ENCODE data around the gene GABRR1. TPM values are rescaled to one million over a fixed set of nuclear protein-coding genes. Genes with fewer than 3 reads are reported as not detected.

GABRR1 gene
- total RNA-seq, 2 donors from 2014 or later: 5.4 TPM; not detected in 1

- Histone ChIP-seq H3K27me3 (replicated peaks; ENCODE audit: insufficient read depth) (no peaks in the 10 kb centered on the region), H3K36me3 (no peaks in the 10 kb centered on the region), H3K4me1 (ENCODE audit: control insufficient read depth in 1 of 2, low read depth in 2 of 2) (peaks cover 12 to 31% of the 10 kb centered on the region in 2 donors), H3K4me3 (peak overlapping the region; percentile 28), H3K9me3 (no peaks in the 10 kb centered on the region), H3K27ac (peak overlapping the region; percentile 52 to 53)
- no peak for TF ChIP-seq CTCF (IDR thresholded peaks at IDR 0.05)
- ATAC-seq (ENCODE audit: insufficient number of reproducible peaks, low FRiP score, low read depth) (peak; percentile 68), DNase-seq (ENCODE audit: low spot score) (no peak)
Measured at GRCh38 chr6:89221971-89222711, 5.0 kb upstream of the GABRR1 start.

GRCh38 chr6:89221129-89221528 lies 4.0 kb upstream of the GABRR1 start:
- no peak for TF ChIP-seq CTCF (IDR thresholded peaks at IDR 0.05)
- H3K4me3 ChIP-seq: no peak overlapping the region
- peaks cover 12 to 41% of the 10 kb centered on the region in 2 donors for H3K4me1 ChIP-seq (ENCODE audit: control insufficient read depth in 1 of 2, low read depth in 2 of 2)
- H3K27me3 ChIP-seq (replicated peaks; ENCODE audit: insufficient read depth): no peaks in the 10 kb centered on the region
- DNase-seq (ENCODE audit: low spot score): no peak
- ATAC-seq (ENCODE audit: insufficient number of reproducible peaks, low FRiP score, low read depth): no peak
- no peaks in the 10 kb centered on the region for H3K36me3 ChIP-seq
- H3K27ac ChIP-seq: peak overlapping the region; percentile 52 to 53
- H3K9me3 ChIP-seq: no peaks in the 10 kb centered on the region

GRCh38 chr6:89216411-89216810 lies 747 bp downstream of the GABRR1 start:
- Histone ChIP-seq H3K27me3 (replicated peaks; ENCODE audit: insufficient read depth) (no peaks in the 10 kb centered on the region), H3K27ac (no peak overlapping the region), H3K36me3 (no peaks in the 10 kb centered on the region), H3K9me3 (no peaks in the 10 kb centered on the region), H3K4me3 (no peak overlapping the region), H3K4me1 (ENCODE audit: control insufficient read depth in 1 of 2, low read depth in 2 of 2) (peaks cover 9 to 30% of the 10 kb centered on the region in 2 donors)
- no peak for TF ChIP-seq CTCF (IDR thresholded peaks at IDR 0.05)
- no peak for DNase-seq (ENCODE audit: low spot score)
- ATAC-seq (ENCODE audit: insufficient number of reproducible peaks, low FRiP score, low read depth): no peak

GRCh38 chr6:89215391-89215790 lies 1.8 kb downstream of the GABRR1 start:
- DNase-seq (ENCODE audit: low spot score): no peak
- no peaks in the 10 kb centered on the region for H3K27me3 ChIP-seq (replicated peaks; ENCODE audit: insufficient read depth)
- H3K9me3 ChIP-seq: no peaks in the 10 kb centered on the region

GRCh38 chr6:89214197-89214596 lies 3.0 kb downstream of the GABRR1 start:
- H3K4me1 ChIP-seq (ENCODE audit: control insufficient read depth in 1 of 2, low read depth in 2 of 2): peaks cover 5 to 25% of the 10 kb centered on the region in 2 donors
- no peaks in the 10 kb centered on the region for H3K36me3 ChIP-seq
- no peak for DNase-seq (ENCODE audit: low spot score)
- H3K27me3 ChIP-seq (replicated peaks; ENCODE audit: insufficient read depth): no peaks in the 10 kb centered on the region
- H3K27ac ChIP-seq: no peak overlapping the region
- H3K9me3 ChIP-seq: no peaks in the 10 kb centered on the region
- no peak for ATAC-seq (ENCODE audit: insufficient number of reproducible peaks, low FRiP score, low read depth)
- TF ChIP-seq CTCF (IDR thresholded peaks at IDR 0.05): no peak
- no peak overlapping the region for H3K4me3 ChIP-seq

More at GRCh38 chr6:89215391-89215790, 1.8 kb downstream of the GABRR1 start:
- Histone ChIP-seq H3K27ac (no peak overlapping the region), H3K4me1 (ENCODE audit: control insufficient read depth in 1 of 2, low read depth in 2 of 2) (peaks cover 5 to 25% of the 10 kb centered on the region in 2 donors), H3K36me3 (no peaks in the 10 kb centered on the region), H3K4me3 (no peak overlapping the region)
- no peak for TF ChIP-seq CTCF (IDR thresholded peaks at IDR 0.05)
- no peak for ATAC-seq (ENCODE audit: insufficient number of reproducible peaks, low FRiP score, low read depth)

All from thoracic aorta (tissue), 2 donors.